HG03521 (cell line): ENCODE data around the gene ANKLE1.
"Not testable (repeated sequence)": the region's sequence is repeated elsewhere in the genome, so short reads cannot be mapped to it uniquely, and the experiment has no call there.

ENCODE experiments used
- ATAC-seq: cut with Tn5 transposase; IDR thresholded peaks from one replicate; pipeline ENCODE4 v1.9.1; 2021; ENCODE audit warnings: mild to moderate bottlenecking, moderate library complexity; ENCODE audit not compliant: unreplicated experiment

ANKLE1 gene

GRCh38 chr19:17246681-17247425 is 34.8 kb upstream of the ANKLE1 start:
- ATAC-seq: no peak

- no peak for ATAC-seq
Measured at GRCh38 chr19:17248011-17248776, 33.5 kb upstream of the ANKLE1 start.

GRCh38 chr19:17249887-17250548 is 31.7 kb upstream of the ANKLE1 start:
- ATAC-seq: no peak

- no peak for ATAC-seq
Measured at GRCh38 chr19:17254636-17255035, 27.1 kb upstream of the ANKLE1 start.

GRCh38 chr19:17255150-17255621 is 26.5 kb upstream of the ANKLE1 start:
- no peak for ATAC-seq

- no peak for ATAC-seq
Measured at GRCh38 chr19:17256130-17256529, 25.6 kb upstream of the ANKLE1 start.

GRCh38 chr19:17259118-17259780 is 22.5 kb upstream of the ANKLE1 start:
- no peak for ATAC-seq

GRCh38 chr19:17259934-17260333 is 21.8 kb upstream of the ANKLE1 start:
- ATAC-seq: no peak

GRCh38 chr19:17260842-17261325 is 20.8 kb upstream of the ANKLE1 start:
- no peak for ATAC-seq

- no peak for ATAC-seq
Measured at GRCh38 chr19:17262557-17262956, 19.1 kb upstream of the ANKLE1 start.

- ATAC-seq: no peak
Measured at GRCh38 chr19:17263712-17264640, 17.7 kb upstream of the ANKLE1 start.

GRCh38 chr19:17264641-17264979 is 17.1 kb upstream of the ANKLE1 start, which contains the start of gene USHBP1:
TSS of gene USHBP1 (minus strand) at chr19:17264745. CDS start at chr19:17264299, 446 bp downstream.
- no peak for ATAC-seq

GRCh38 chr19:17266026-17266425 is 15.7 kb upstream of the ANKLE1 start:
- ATAC-seq: no peak

- no peak for ATAC-seq
Measured at GRCh38 chr19:17266589-17266974, 15.1 kb upstream of the ANKLE1 start.

- peak; percentile 87 for ATAC-seq
Measured at GRCh38 chr19:17266975-17267788, 14.5 kb upstream of the ANKLE1 start, which contains the start of gene BABAM1. TSS of gene BABAM1 (plus strand) at chr19:17267443. CDS start at chr19:17268807, 1,364 bp downstream.

GRCh38 chr19:17268754-17269153 is 12.9 kb upstream of the ANKLE1 start:
- no peak for ATAC-seq

GRCh38 chr19:17274892-17275291 is 6.8 kb upstream of the ANKLE1 start:
- not testable (repeated sequence) for ATAC-seq

GRCh38 chr19:17275441-17276175 is 6.1 kb upstream of the ANKLE1 start:
- no peak for ATAC-seq
